HUES64 (cell line): Measurements from ENCODE around the gene STATH.
"Not testable (repeated sequence)": the region's sequence is repeated elsewhere in the genome, so short reads cannot be mapped to it uniquely, and the experiment has no call there.

Experiments used
- H3K27ac ChIP-seq: 2 replicates; pipeline ENCODE4 v1.7.0; 2013; ENCODE audit warnings: low read depth, low read length, inconsistent platforms
- H3K27me3 ChIP-seq: 2 replicates; pipeline ENCODE4 v1.6.1; 2013; ENCODE audit warnings: mild to moderate bottlenecking, low read length; ENCODE audit not compliant: insufficient read depth
- H3K36me3 ChIP-seq: 2 replicates; pipeline ENCODE4 v1.6.1; 2013; ENCODE audit warnings: mild to moderate bottlenecking, low read length; ENCODE audit not compliant: insufficient read depth
- H3K4me1 ChIP-seq: 2 replicates; pipeline ENCODE4 v1.6.1; 2013; ENCODE audit warnings: mild to moderate bottlenecking, low read length, moderate library complexity; ENCODE audit not compliant: insufficient read depth
- H3K4me3 ChIP-seq: 2 replicates; pipeline ENCODE4 v1.5.1; 2013; ENCODE audit warnings: mild to moderate bottlenecking, low read length, moderate library complexity
- H3K9ac ChIP-seq: 2 replicates; pipeline ENCODE4 v1.6.1; 2013; ENCODE audit warnings: mild to moderate bottlenecking, low read depth, low read length
- H3K9me3 ChIP-seq: 2 replicates; pipeline ENCODE4 v1.6.1; 2013; ENCODE audit warnings: low read depth, low read length; ENCODE audit not compliant: insufficient read depth
- whole genome bisulfite sequencing: fragments of 150-250, 120-280 bp; methylation state at CpG from one replicate; pipeline ENCODE4 v1.1.7; 2013; ENCODE audit warnings: missing lambda C conversion rate; 5-methylcytosine and 5-hydroxymethylcytosine counted together

STATH gene

GRCh38 chr4:70000711-70001110 lies 4.9 kb downstream of the STATH start:
- Histone ChIP-seq H3K27ac (no peak overlapping the region), H3K27me3 (no peaks in the 10 kb centered on the region), H3K4me3 (no peak overlapping the region), H3K9ac (no peak overlapping the region), H3K9me3 (no peaks in the 10 kb centered on the region), H3K36me3 (no peaks in the 10 kb centered on the region), H3K4me1 (no peaks in the 10 kb centered on the region)
- WGBS = no CpG with 5 or more reads among the region's 1 CpG

DNA sequence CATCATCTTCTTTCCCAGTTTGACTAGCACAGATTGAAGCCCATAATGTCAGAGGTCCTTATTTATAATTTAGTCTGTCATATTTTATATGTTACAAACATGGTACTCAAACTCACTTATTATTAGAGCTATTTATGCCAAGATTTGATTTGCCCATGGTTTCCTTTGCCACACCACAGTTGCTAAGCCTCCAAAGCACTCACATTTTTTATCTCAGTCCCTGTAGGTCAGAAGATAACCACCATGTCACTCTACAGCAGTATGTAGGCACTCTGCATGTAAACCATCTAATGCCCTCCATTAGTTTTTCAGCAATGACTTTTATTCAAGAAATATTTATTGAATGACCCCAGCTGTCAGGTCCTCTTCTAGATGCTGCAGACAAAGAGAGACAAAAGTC lies 6.7 kb downstream of the STATH start:
- H3K27me3 ChIP-seq = no peaks in the 10 kb centered on the region
- no peaks in the 10 kb centered on the region for H3K4me1 ChIP-seq
- no peak overlapping the region for H3K4me3 ChIP-seq
- no peaks in the 10 kb centered on the region for H3K9me3 ChIP-seq
- no peaks in the 10 kb centered on the region for H3K36me3 ChIP-seq
- no peak overlapping the region for H3K27ac ChIP-seq
- no peak overlapping the region for H3K9ac ChIP-seq

DNA sequence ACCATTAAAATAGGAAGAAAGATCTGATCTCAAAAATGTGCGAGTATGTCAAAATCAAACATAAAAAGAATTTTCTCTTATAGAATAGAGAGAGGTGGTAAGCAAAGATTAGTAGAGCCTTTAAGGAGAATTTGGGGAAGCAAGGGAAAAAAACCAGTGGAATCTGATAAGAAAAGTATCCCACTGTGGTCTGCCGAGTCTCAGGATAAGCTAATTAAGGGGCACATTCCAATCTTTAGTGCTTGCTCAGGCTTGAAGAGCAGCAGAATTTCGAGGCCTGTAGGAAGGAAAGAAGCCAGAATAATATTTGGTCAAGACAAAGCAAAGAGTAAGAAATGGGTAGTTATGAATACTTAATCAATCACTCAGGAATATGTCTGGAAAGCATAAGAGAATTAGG lies 13.0 kb downstream of the STATH start:
- WGBS = 83% methylated on average over 2 of the region's 3 CpGs
- Histone ChIP-seq H3K36me3 (no peaks in the 10 kb centered on the region), H3K4me1 (no peaks in the 10 kb centered on the region), H3K9me3 (no peaks in the 10 kb centered on the region), H3K4me3 (no peak overlapping the region), H3K27me3 (no peaks in the 10 kb centered on the region), H3K27ac (no peak overlapping the region), H3K9ac (no peak overlapping the region)

- H3K9me3 ChIP-seq, H3K36me3 ChIP-seq, H3K27ac ChIP-seq, H3K4me1 ChIP-seq, H3K27me3 ChIP-seq, H3K4me3 ChIP-seq, H3K9ac ChIP-seq: not testable (repeated sequence)
- 63% methylated on average over 7 of the region's 10 CpGs for WGBS
Observed at GRCh38 chr4:70019006-70019405, 23.2 kb downstream of the STATH start.

GRCh38 chr4:70023218-70023617 lies 27.5 kb downstream of the STATH start:
- no peak overlapping the region for H3K9ac ChIP-seq
- no peaks in the 10 kb centered on the region for H3K4me1 ChIP-seq
- H3K27ac ChIP-seq = no peak overlapping the region
- WGBS = 97% methylated on average over 2 of the region's 2 CpGs
- no peaks in the 10 kb centered on the region for H3K27me3 ChIP-seq
- no peaks in the 10 kb centered on the region for H3K9me3 ChIP-seq
- H3K36me3 ChIP-seq = no peaks in the 10 kb centered on the region
- H3K4me3 ChIP-seq = no peak overlapping the region

DNA sequence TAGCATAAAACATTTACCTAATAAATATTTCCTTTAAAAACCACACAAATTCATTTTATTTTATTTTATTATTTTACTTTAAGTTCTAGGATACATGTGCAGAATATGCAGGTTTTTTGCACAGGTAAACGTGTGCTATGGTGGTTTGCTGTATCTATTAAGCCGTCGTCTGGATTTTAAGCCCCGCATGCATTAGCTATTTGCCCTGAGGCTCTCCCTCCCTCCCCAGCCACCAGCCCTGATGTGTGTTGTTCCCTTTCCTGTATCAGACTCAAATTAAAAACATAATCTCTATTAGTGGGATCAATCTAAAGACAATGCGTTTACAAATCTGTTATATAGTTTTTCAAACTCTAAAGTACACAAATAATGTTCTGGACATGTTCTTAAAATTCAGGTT lies 31.2 kb downstream of the STATH start:
- H3K9me3 ChIP-seq = no peaks in the 10 kb centered on the region
- H3K27me3 ChIP-seq = no peaks in the 10 kb centered on the region
- WGBS = 95% methylated on average over 5 of the region's 5 CpGs
- no peak overlapping the region for H3K27ac ChIP-seq
- H3K4me3 ChIP-seq = no peak overlapping the region
- H3K9ac ChIP-seq = no peak overlapping the region
- H3K4me1 ChIP-seq = no peaks in the 10 kb centered on the region
- no peaks in the 10 kb centered on the region for H3K36me3 ChIP-seq

DNA sequence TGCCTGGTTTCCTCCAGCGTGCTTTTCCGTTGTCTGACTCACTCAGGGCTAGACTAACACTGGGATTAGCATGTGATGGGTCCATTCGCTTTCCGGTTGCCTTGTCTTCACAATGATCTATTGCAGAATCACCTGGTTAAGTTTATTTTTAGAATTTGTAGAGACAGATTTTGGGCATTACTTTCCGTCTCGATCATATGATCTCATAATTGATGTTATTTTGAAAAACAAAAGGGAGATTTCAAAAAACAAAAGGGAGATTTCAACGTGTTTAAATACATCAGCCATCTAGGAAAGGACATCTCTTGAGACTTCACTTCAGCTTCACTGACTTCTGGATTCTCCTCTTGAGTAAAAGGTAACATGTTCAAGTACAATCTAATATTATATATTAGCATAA lies 32.4 kb downstream of the STATH start, which contains the start of gene HTN3:
TSS of gene HTN3 (plus strand) at position 301 of the 400 bp plus-strand sequence. CDS start 2,282 bp downstream, outside the sequence.
- H3K9me3 ChIP-seq, H3K9ac ChIP-seq, H3K27me3 ChIP-seq, H3K27ac ChIP-seq, H3K4me1 ChIP-seq, H3K4me3 ChIP-seq, H3K36me3 ChIP-seq: not testable (repeated sequence)
- 90% methylated on average over 5 of the region's 7 CpGs for WGBS

- H3K4me1 ChIP-seq, H3K27me3 ChIP-seq, H3K4me3 ChIP-seq, H3K27ac ChIP-seq, H3K36me3 ChIP-seq, H3K9ac ChIP-seq, H3K9me3 ChIP-seq: not testable (repeated sequence)
- 91% methylated on average over 18 of the region's 18 CpGs for WGBS
Observed at GRCh38 chr4:70037559-70037958, 41.8 kb downstream of the STATH start.

- not testable (repeated sequence) for H3K4me3 ChIP-seq, H3K27me3 ChIP-seq, H3K36me3 ChIP-seq, H3K27ac ChIP-seq, H3K9ac ChIP-seq, H3K9me3 ChIP-seq, H3K4me1 ChIP-seq
Observed at GRCh38 chr4:70039928-70040327, 44.2 kb downstream of the STATH start.

DNA sequence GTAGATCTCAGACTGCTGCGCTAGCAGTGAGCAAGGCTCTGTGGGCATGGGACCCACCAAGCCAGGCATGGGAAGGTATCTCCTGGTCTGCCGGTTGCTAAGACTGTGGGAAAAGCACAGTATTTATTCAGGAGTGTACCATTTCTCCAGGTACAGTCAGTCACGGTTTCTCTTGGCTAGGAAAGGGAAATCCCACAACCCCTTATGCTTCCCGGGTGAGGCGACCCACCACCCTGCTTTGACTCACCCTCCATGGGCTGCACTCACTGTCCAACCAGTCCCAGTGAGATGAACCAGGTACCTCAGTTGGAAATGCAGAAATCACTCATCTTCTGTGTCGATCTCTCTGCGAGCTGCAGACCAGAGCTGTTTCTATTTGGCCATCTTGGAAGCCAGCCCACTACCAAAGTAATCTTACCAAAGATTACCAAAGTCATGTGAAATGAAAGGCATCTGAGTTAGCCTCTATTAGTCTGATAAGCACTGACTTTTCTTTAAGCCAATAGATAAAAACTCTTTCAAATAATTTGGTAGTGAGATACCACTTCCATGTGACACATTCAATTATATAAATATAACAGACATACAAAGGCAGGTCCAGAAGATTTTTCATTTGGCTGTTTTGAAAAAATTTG lies 46.0 kb downstream of the STATH start:
- 96% methylated on average over 7 of the region's 7 CpGs for WGBS
- Histone ChIP-seq H3K36me3 (no peaks in the 10 kb centered on the region), H3K27me3 (no peaks in the 10 kb centered on the region), H3K9ac (no peak overlapping the region), H3K4me1 (no peaks in the 10 kb centered on the region), H3K27ac (no peak overlapping the region), H3K4me3 (no peak overlapping the region), H3K9me3 (no peaks in the 10 kb centered on the region)

- H3K4me3 ChIP-seq, H3K9ac ChIP-seq, H3K4me1 ChIP-seq, H3K27ac ChIP-seq, H3K36me3 ChIP-seq, H3K27me3 ChIP-seq, H3K9me3 ChIP-seq: not testable (repeated sequence)
- WGBS = 85% methylated on average over 4 of the region's 6 CpGs
Observed at GRCh38 chr4:70050138-70050537, 54.4 kb downstream of the STATH start, which contains the start of gene HTN1. TSS of gene HTN1 (plus strand) at chr4:70050438. CDS start at chr4:70053077, 2,639 bp downstream.
